Measurements from ENCODE around the gene DYSF. TPM values are rescaled to one million over a fixed set of nuclear protein-coding genes. Genes with fewer than 3 reads are reported as not detected.

Gene DYSF
- total RNA-seq, 1 donor from 2014 or later = 11.1 TPM

GRCh38 chr2:71603851-71604725, 150.7 kb downstream of the DYSF start:
- peaks cover 4% of the 10 kb centered on the region for H3K27me3 Mint-ChIP-seq (ENCODE audit: unreplicated experiment)
- TF ChIP-seq CTCF (IDR thresholded peaks at IDR 0.05; ENCODE audit: partially characterized antibody, unreplicated experiment) = no peak
- peak; percentile 11 for DNase-seq

GRCh38 chr2:71604726-71605120, 151.4 kb downstream of the DYSF start:
- Mint-ChIP-seq H3K36me3 (ENCODE audit: unreplicated experiment) (peaks cover 6% of the 10 kb centered on the region), H3K9me3 (ENCODE audit: unreplicated experiment) (peaks cover 9% of the 10 kb centered on the region), H3K27me3 (ENCODE audit: unreplicated experiment) (peaks cover 4% of the 10 kb centered on the region), H3K4me3 (ENCODE audit: unreplicated experiment) (no peak overlapping the region), H3K27ac (ENCODE audit: unreplicated experiment) (no peak overlapping the region), H3K4me1 (ENCODE audit: low read depth, unreplicated experiment) (peaks cover 15% of the 10 kb centered on the region)
- DNase-seq = peak; percentile 10
- no peak for TF ChIP-seq CTCF (IDR thresholded peaks at IDR 0.05; ENCODE audit: partially characterized antibody, unreplicated experiment)

More at GRCh38 chr2:71603851-71604725, 150.7 kb downstream of the DYSF start:
- Mint-ChIP-seq H3K4me3 (ENCODE audit: unreplicated experiment) (no peak overlapping the region), H3K27ac (ENCODE audit: unreplicated experiment) (no peak overlapping the region), H3K36me3 (ENCODE audit: unreplicated experiment) (peaks cover 6% of the 10 kb centered on the region), H3K4me1 (ENCODE audit: low read depth, unreplicated experiment) (peaks cover 20% of the 10 kb centered on the region), H3K9me3 (ENCODE audit: unreplicated experiment) (peaks cover 11% of the 10 kb centered on the region)

DNA sequence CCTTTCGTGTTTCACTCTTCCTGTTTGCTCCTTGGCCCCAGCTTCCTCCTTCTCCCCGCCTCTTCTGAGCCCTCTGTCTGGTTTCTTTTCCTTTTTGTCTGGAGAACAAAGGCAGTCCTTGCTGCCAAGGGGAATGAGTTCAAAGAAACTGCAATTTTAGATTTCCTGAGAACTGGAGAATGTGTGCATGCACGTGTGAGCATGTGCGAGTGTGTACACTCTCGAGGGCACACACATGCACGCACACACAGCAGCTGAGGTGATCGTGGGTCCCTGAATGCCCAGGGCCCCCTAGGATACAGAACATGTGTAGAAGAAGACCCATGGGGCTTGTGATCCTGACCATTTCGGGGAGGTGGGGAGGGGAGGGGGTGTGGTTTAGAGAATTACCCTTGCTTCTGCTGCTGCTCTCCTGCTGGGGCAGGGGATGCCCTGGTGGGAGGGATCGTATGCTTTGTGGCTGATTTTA, 151.8 kb downstream of the DYSF start:
- peaks cover 6% of the 10 kb centered on the region for H3K36me3 Mint-ChIP-seq (ENCODE audit: unreplicated experiment)
- no peak overlapping the region for H3K27ac Mint-ChIP-seq (ENCODE audit: unreplicated experiment)
- peak; percentile 12 for DNase-seq
- H3K4me1 Mint-ChIP-seq (ENCODE audit: low read depth, unreplicated experiment) = peaks cover 14% of the 10 kb centered on the region
- TF ChIP-seq CTCF (IDR thresholded peaks at IDR 0.05; ENCODE audit: partially characterized antibody, unreplicated experiment) = no peak
- no peak overlapping the region for H3K4me3 Mint-ChIP-seq (ENCODE audit: unreplicated experiment)
- H3K9me3 Mint-ChIP-seq (ENCODE audit: unreplicated experiment) = peaks cover 9% of the 10 kb centered on the region
- H3K27me3 Mint-ChIP-seq (ENCODE audit: unreplicated experiment) = peaks cover 4% of the 10 kb centered on the region

DNA sequence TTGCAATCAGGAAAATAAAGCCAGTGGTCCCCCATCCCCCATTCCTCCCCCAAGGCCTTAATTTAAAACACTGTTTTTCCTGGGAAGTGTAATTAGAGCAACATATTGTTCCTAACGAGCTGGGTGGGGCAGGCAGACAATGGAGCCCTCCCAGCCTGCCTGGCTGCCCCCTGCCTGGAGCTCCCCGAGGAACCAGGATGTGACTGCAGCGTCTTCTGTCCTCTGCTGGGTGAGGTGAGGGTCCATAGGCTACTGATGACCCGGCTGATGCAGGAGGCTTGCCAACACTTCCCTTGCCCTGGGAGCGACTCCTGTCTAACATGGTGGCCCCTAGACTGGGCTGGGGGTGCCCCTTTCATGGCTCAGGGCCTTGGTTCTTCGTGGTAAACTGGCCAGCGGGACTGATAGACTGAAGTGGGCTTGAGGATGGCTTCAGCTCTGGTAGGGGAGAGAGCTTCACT, 152.4 kb downstream of the DYSF start:
- peaks cover 9% of the 10 kb centered on the region for H3K9me3 Mint-ChIP-seq (ENCODE audit: unreplicated experiment)
- H3K4me1 Mint-ChIP-seq (ENCODE audit: low read depth, unreplicated experiment) = peaks cover 14% of the 10 kb centered on the region
- DNase-seq = peak; percentile 8
- no peak overlapping the region for H3K4me3 Mint-ChIP-seq (ENCODE audit: unreplicated experiment)
- H3K27ac Mint-ChIP-seq (ENCODE audit: unreplicated experiment) = no peak overlapping the region
- TF ChIP-seq CTCF (IDR thresholded peaks at IDR 0.05; ENCODE audit: partially characterized antibody, unreplicated experiment) = no peak
- H3K36me3 Mint-ChIP-seq (ENCODE audit: unreplicated experiment) = peaks cover 6% of the 10 kb centered on the region
- peaks cover 4% of the 10 kb centered on the region for H3K27me3 Mint-ChIP-seq (ENCODE audit: unreplicated experiment)

DNA sequence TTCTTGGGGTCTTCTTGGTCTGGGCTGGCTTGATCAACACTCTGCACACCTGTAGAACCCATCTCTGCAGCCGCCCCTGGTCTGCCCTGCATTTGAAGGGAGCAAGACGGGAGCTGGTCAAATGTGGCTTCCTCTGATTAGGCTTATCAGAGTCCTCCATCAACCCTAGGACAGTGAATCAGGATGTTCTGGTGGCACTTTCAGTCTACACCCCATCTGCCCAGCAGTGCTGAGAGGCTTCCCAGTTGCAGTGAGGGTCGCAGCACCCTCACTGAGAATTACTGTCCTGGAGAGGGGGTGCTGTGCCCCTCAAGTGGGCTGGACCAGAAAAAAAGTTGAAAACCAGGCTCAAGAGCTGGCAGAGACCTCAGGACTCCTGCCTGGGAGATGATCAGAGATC, 152.9 kb downstream of the DYSF start:
- no peak overlapping the region for H3K27ac Mint-ChIP-seq (ENCODE audit: unreplicated experiment)
- peaks cover 6% of the 10 kb centered on the region for H3K36me3 Mint-ChIP-seq (ENCODE audit: unreplicated experiment)
- peaks cover 4% of the 10 kb centered on the region for H3K27me3 Mint-ChIP-seq (ENCODE audit: unreplicated experiment)
- H3K4me1 Mint-ChIP-seq (ENCODE audit: low read depth, unreplicated experiment) = peaks cover 14% of the 10 kb centered on the region
- peaks cover 11% of the 10 kb centered on the region for H3K9me3 Mint-ChIP-seq (ENCODE audit: unreplicated experiment)
- DNase-seq = no peak
- no peak for TF ChIP-seq CTCF (IDR thresholded peaks at IDR 0.05; ENCODE audit: partially characterized antibody, unreplicated experiment)
- H3K4me3 Mint-ChIP-seq (ENCODE audit: unreplicated experiment) = no peak overlapping the region
